PC-9 (cell line): ENCODE results near the gene EHMT1. TPM values are rescaled to one million over a fixed set of nuclear protein-coding genes. Genes with fewer than 3 reads are reported as not detected.

ENCODE experiments used
- BruUV-seq: library from RNA; stranded (reverse); fragments of 400-500 nt; replicated peaks from 2 replicates; lab custom pipeline; 2021; lab: Mats Ljungman, UMichigan
- CTCF ChIA-PET: fragments of 300-600 bp; sonication (Branson Sonifier 250); formaldehyde crosslinking; loops from one replicate; lab custom pipeline; 2022; ENCODE audit warnings: antibody characterized with exemption; lab: Charles Lee
- POLR2A ChIA-PET: fragments of 300-600 bp; sonication (Branson Sonifier 250); formaldehyde crosslinking; loops from one replicate; lab custom pipeline; 2022; ENCODE audit warnings: antibody characterized with exemption; ENCODE audit not compliant: unreplicated experiment; lab: Charles Lee
- DNase-seq, 2 experiments: peaks; one replicate each; pipeline versions ENCODE4 v3.0.0 to v3.0.0-alpha.2; 2015 to 2022; ENCODE audit warnings: mixed read lengths in 1 of 2
- H2AFZ ChIP-seq: fragments of 200-600 bp; sonication (generic); 2 replicates; pipeline ENCODE4 v1.8.1; 2017; ENCODE audit warnings: antibody characterized with exemption
- H3F3A ChIP-seq: fragments of 200-600 bp; sonication (generic); 2 replicates; pipeline ENCODE4 v1.8.1; 2017; ENCODE audit warnings: antibody characterized with exemption, mild to moderate bottlenecking, low read depth; ENCODE audit not compliant: insufficient read depth
- H3K27ac ChIP-seq: fragments of 200-600 bp; sonication (generic); 2 replicates; pipeline ENCODE4 v1.6.1; 2016; ENCODE audit warnings: mixed run types
- H3K27me3 ChIP-seq: fragments of 200-600 bp; sonication (generic); 2 replicates; pipeline ENCODE4 v1.6.1; 2016; ENCODE audit warnings: low read depth, mixed run types; ENCODE audit not compliant: insufficient read depth
- H3K36me3 ChIP-seq: fragments of 200-600 bp; sonication (generic); 2 replicates; pipeline ENCODE4 v1.6.1; 2016; ENCODE audit warnings: low read depth, mixed run types
- H3K4me1 ChIP-seq: fragments of 200-600 bp; sonication (generic); replicated peaks from 2 replicates; pipeline ENCODE4 v1.6.1; 2016; ENCODE audit warnings: mixed run types; ENCODE audit not compliant: insufficient read depth
- H3K4me2 ChIP-seq: fragments of 200-600 bp; sonication (generic); 2 replicates; pipeline ENCODE4 v1.6.1; 2017; ENCODE audit warnings: mixed run types
- H3K4me3 ChIP-seq: fragments of 200-600 bp; sonication (generic); 2 replicates; pipeline ENCODE4 v1.6.1; 2016; ENCODE audit warnings: mixed run types
- H3K79me2 ChIP-seq: fragments of 200-600 bp; sonication (generic); 2 replicates; pipeline ENCODE4 v1.6.1; 2017; ENCODE audit warnings: low read depth, mixed run types
- H3K9me2 ChIP-seq: fragments of 200-600 bp; sonication (generic); 2 replicates; pipeline ENCODE4 v1.8.1; 2017; ENCODE audit warnings: mild to moderate bottlenecking; ENCODE audit not compliant: insufficient read depth
- H3K9me3 ChIP-seq: fragments of 200-600 bp; sonication (generic); 2 replicates; pipeline ENCODE4 v1.8.1; 2016; ENCODE audit warnings: low read depth; ENCODE audit not compliant: insufficient read depth
- H4K20me1 ChIP-seq: fragments of 200-600 bp; sonication (generic); 2 replicates; pipeline ENCODE4 v1.8.1; 2017; ENCODE audit not compliant: insufficient read depth
- EZH2 ChIP-seq: fragments of 200-600 bp; sonication (generic); IDR thresholded peaks from 2 replicates; pipeline ENCODE4 v1.8.0; 2017; ENCODE audit warnings: antibody characterized with exemption, low read depth
- intact Hi-C: fragments of 100-400 bp; cut with micrococcal nuclease; formaldehyde crosslinking; loops from one replicate; pipeline ENCODE4 v1.10.0; 2022; ENCODE audit not compliant: unreplicated experiment
- total RNA-seq: library from RNA; stranded (reverse); gene quantifications from 2 replicates; pipeline ENCODE4 v1.2.3, GENCODE V29; 2021
- TF ChIP-seq, protein P1 (sequence below): fragments of 200-600 bp; sonication (generic); conservative IDR thresholded peaks from 2 replicates; pipeline ENCODE4 v1.6.1; 2017; ENCODE audit warnings: mixed run types, antibody characterized with exemption, mild to moderate bottlenecking, moderate library complexity

Gene EHMT1
- total RNA-seq, 1 experiment from 2014 or later = 116 TPM

DNA sequence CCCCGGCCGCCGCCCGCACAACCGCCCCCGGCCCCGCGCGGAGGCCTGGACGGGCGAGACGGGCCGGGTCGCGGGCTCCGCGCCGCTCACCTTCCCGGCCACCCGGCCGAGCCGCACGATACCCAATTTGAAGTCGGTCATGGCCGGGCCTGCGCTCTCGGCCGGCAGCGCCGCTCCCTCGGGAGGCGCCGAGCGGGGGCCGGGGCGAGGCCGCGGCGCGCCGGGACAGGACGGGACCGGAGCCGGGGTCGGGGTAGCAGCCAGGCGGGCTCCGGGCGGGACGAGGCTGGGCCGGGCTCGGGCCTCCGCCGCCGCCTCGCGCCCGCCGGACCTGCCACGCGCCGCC, 28.7 kb upstream of the EHMT1 start:
- H3K4me3 ChIP-seq = peak overlapping the region; percentile 91; the same call in 1 of the 2 replicates
- BruUV-seq = no TSS peak
- H2AFZ ChIP-seq = no peak overlapping the region
- no peak overlapping the region for H3K4me2 ChIP-seq
- TF ChIP-seq EZH2 = no peak
- TF ChIP-seq, protein P1, sequence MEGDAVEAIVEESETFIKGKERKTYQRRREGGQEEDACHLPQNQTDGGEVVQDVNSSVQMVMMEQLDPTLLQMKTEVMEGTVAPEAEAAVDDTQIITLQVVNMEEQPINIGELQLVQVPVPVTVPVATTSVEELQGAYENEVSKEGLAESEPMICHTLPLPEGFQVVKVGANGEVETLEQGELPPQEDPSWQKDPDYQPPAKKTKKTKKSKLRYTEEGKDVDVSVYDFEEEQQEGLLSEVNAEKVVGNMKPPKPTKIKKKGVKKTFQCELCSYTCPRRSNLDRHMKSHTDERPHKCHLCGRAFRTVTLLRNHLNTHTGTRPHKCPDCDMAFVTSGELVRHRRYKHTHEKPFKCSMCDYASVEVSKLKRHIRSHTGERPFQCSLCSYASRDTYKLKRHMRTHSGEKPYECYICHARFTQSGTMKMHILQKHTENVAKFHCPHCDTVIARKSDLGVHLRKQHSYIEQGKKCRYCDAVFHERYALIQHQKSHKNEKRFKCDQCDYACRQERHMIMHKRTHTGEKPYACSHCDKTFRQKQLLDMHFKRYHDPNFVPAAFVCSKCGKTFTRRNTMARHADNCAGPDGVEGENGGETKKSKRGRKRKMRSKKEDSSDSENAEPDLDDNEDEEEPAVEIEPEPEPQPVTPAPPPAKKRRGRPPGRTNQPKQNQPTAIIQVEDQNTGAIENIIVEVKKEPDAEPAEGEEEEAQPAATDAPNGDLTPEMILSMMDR = no peak
- CTCF ChIA-PET = no interaction called here
- POLR2A ChIA-PET = no interaction called here
- intact Hi-C loops = loop anchor here (2.0 kb wide), 2 partner anchors 15 to 29 kb away; partner anchors contain the start of genes ARRDC1 and EHMT1
- no peaks in the 10 kb centered on the region for H3K9me3 ChIP-seq
- H3F3A ChIP-seq = no peaks in the 10 kb centered on the region
- peaks cover 18% of the 10 kb centered on the region for H3K79me2 ChIP-seq
- H3K4me1 ChIP-seq = peaks cover 13% of the 10 kb centered on the region
- peaks cover 12% of the 10 kb centered on the region for H4K20me1 ChIP-seq
- H3K36me3 ChIP-seq = peaks cover 8% of the 10 kb centered on the region; the same call in 1 of the 2 replicates
- DNase-seq = no peak
- no peaks in the 10 kb centered on the region for H3K27me3 ChIP-seq
- H3K9me2 ChIP-seq = no peaks in the 10 kb centered on the region
- no peak overlapping the region for H3K27ac ChIP-seq

DNA sequence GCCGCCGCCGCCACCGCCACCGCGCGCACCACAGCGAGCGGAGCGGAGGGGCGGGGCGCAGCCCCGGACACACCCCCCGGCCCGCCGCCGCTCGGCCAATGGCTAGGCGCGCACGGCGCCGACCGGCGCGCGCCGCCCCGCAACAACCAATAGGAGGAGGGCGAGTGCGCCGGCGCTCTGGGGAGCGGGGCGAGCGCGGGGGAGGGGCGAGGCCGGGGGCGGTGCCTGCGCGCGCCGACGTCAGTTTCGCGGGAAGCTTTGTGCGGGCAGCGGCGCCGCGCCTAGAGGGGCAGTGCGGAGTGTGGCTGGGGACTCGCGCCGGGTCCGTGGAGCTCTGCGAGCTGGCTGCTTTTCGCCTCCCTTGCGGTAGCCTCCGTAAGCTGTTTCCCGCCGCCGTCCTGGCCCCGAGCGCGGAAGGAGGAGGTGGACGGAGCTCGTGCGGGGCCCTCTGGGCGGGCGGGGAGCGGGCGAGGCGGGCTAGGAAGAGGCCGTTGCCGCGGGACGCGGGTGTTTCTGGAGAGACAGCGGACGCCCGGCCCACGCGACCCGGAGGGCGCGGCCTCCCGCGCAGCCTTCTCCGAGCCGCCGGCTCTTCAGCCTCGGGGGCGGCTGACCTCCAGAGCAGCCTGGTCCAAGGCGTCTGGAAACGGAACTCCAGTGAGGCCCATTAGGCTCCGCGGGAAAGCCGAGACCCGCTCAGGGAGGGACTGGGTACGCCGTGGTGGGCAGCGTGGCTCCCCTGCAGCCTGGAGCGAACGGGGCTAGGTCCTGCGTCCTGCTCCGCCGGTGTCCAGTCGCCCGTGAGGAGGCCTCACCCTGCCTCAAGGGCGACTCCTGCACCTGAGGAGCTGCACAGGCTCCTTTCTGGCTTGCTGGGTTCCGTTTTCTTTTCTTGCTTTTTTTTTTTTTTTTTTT, 28.1 kb upstream of the EHMT1 start, which contains the start of gene ZMYND19:
TSS of gene ZMYND19 (minus strand) at position 44 of the 915 bp plus-strand sequence. CDS start 249 bp downstream, outside the sequence.
- H3K79me2 ChIP-seq = peaks cover 18% of the 10 kb centered on the region
- peaks cover 8% of the 10 kb centered on the region; the same call in 1 of the 2 replicates for H3K36me3 ChIP-seq
- intact Hi-C loops = loop anchor here (2.0 kb wide), 2 partner anchors 14 to 28 kb away; partner anchors contain the start of genes ARRDC1 and EHMT1
- H2AFZ ChIP-seq = peak within 1 kb of the TSS; percentile 99
- TF ChIP-seq EZH2 = no peak
- TF ChIP-seq, protein P1 = no peak; the same call in 1 of the 2 replicates
- H3K27me3 ChIP-seq = no peaks in the 10 kb centered on the region
- ChIA-PET CTCF (interaction anchor here (0.6 to 1.3 kb wide), 4 partner anchors 14 to 463 kb away, joined by 3 to 8 read pairs (median 4); partner anchors contain the start of genes ARRDC1 and MRPL41), POLR2A (interaction anchor here (0.5 to 0.7 kb wide), 2 partner anchors 25 to 350 kb away, joined by 6 read pairs; partner anchors contain the start of gene TUBB4B)
- H3K9me2 ChIP-seq = no peaks in the 10 kb centered on the region
- H3K9me3 ChIP-seq = no peaks in the 10 kb centered on the region
- DNase-seq = peak; percentile 65 to 94
- peak within 1 kb of the TSS; percentile 91 for H3K4me3 ChIP-seq
- peak within 1 kb of the TSS; percentile 91 for H3K4me2 ChIP-seq
- H3K4me1 ChIP-seq = peaks cover 13% of the 10 kb centered on the region
- BruUV-seq = TSS peak; percentile 29
- H3K27ac ChIP-seq = no peak within 1 kb of the TSS
- H3F3A ChIP-seq = no peaks in the 10 kb centered on the region
- peaks cover 12% of the 10 kb centered on the region for H4K20me1 ChIP-seq

DNA sequence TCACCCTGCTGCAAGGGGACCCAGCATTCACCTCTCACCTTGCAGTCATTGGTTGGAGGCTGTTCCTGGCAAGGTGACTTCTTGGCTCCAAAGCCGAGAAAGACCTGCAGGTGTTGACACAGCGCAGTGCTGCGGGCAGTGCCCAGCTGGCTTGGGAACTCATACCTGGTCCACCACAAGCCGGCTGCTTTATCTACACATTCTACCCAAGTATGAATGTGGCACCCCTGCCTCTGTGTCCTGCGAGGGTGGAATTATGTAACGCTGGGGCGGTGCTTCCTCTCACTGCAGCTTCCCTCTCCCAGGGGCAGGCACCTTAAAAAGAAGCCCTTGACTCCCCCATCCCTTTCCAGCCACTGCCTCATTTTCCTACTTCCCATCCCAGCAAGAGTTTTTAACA, 26.0 kb upstream of the EHMT1 start:
- peaks cover 12% of the 10 kb centered on the region for H4K20me1 ChIP-seq
- H3K27me3 ChIP-seq = no peaks in the 10 kb centered on the region
- no peak for TF ChIP-seq EZH2
- TF ChIP-seq, protein P1 = no peak
- no peak overlapping the region for H3K27ac ChIP-seq
- peaks cover 13% of the 10 kb centered on the region for H3K4me1 ChIP-seq
- peaks cover 7% of the 10 kb centered on the region; the same call in 1 of the 2 replicates for H3K36me3 ChIP-seq
- H3K4me2 ChIP-seq = no peak overlapping the region
- no peak for DNase-seq
- no peak overlapping the region for H3K4me3 ChIP-seq
- no peaks in the 10 kb centered on the region for H3K9me2 ChIP-seq
- intact Hi-C loops = no loop called here
- H3F3A ChIP-seq = no peaks in the 10 kb centered on the region
- H3K9me3 ChIP-seq = no peaks in the 10 kb centered on the region
- H3K79me2 ChIP-seq = peaks cover 18% of the 10 kb centered on the region
- CTCF ChIA-PET = no interaction called here
- no TSS peak for BruUV-seq
- POLR2A ChIA-PET = no interaction called here
- no peak overlapping the region for H2AFZ ChIP-seq
